HL-60 (cell line): ENCODE measurements around the gene ARMH3.

Experiments used
- DNase-seq, 2 experiments: peaks; one replicate each; pipeline ENCODE4 v3.0.0-alpha.2; 2010 to 2020; ENCODE audit warnings: low read depth in 1 of 2, low spot score in 1 of 2
- H3K27ac ChIP-seq: fragments of 250-450 bp; sonication (Bioruptor Pico); replicated peaks from 2 replicates; pipeline ENCODE4 v1.5.1; 2020; ENCODE audit warnings: mild to moderate bottlenecking, moderate library complexity
- H3K27me3 ChIP-seq: fragments of 250-450 bp; sonication (Bioruptor Pico); 2 replicates; pipeline ENCODE4 v1.5.1; 2021; ENCODE audit warnings: mild to moderate bottlenecking, moderate library complexity; ENCODE audit not compliant: insufficient read depth, poor library complexity, severe bottlenecking
- H3K4me3 ChIP-seq: replicated peaks from 2 replicates; pipeline ENCODE4 v1.5.1; 2011; ENCODE audit warnings: mild to moderate bottlenecking, control low read depth, low read length; ENCODE audit not compliant: insufficient read depth
- CTCF ChIP-seq: IDR thresholded peaks from one replicate; pipeline ENCODE4 v1.5.1; 2011; ENCODE audit warnings: low read length, control low read depth, inconsistent platforms; ENCODE audit not compliant: insufficient read depth
- GABPA ChIP-seq: IDR thresholded peaks from 2 replicates; pipeline ENCODE4 v1.6.1; 2012; ENCODE audit warnings: low read depth
- POLR2AphosphoS5 ChIP-seq: IDR thresholded peaks from 2 replicates; pipeline ENCODE4 v1.6.1; 2012; ENCODE audit warnings: low read depth
- REST ChIP-seq: IDR thresholded peaks from 2 replicates; pipeline ENCODE4 v1.6.1; 2012; ENCODE audit warnings: low read depth; ENCODE audit not compliant: insufficient replicate concordance
- SPI1 ChIP-seq: IDR thresholded peaks from 2 replicates; pipeline ENCODE4 v1.6.1; 2012; ENCODE audit warnings: low read depth, mild to moderate bottlenecking, borderline replicate concordance

Gene ARMH3

DNA sequence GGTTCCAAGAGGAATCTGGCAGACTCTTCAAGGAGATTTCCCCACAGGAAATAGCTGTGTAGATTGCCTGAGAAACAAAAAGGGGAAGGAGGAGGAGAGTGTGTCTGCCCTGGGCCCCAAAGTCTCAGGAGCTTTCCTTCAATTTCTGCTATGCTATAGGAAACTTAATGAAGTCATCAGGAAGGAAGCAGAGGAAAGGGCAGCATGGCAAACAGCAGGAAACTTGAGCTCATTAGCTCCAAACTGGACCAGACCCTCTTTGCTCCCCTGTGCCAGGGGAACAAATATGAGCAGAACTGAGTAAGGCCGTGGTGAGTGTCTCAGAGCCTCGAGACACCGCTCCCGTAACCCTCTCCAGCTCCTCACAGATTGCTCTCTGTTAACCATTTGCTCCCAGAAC is 207.6 kb downstream of the ARMH3 start:
- peak in 1 of 2 experiments; percentile 60 for DNase-seq
- peak overlapping the region; percentile 76 for H3K27ac ChIP-seq

DNA sequence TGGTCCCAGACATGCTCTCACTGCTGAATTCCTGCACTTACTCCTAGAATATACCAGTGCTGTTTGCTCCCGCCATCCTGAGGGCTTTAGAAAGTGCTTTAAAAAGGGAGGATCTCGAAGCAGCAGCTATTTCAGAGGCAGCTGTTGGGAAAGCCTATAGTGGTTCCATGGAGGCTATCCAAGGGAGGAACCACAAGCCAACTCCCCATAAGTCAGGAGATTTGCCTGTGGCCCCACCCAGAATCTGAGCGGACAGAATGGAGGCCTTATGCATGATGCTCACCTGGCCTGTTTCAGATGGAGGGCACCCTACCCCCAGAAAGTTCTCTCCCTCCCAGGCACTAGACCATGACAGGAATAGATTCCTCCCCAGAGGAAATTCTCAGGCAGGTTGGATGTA is 210.1 kb downstream of the ARMH3 start:
- DNase-seq = no peak
- Histone ChIP-seq H3K4me3 (no peak overlapping the region), H3K27me3 (no peaks in the 10 kb centered on the region), H3K27ac (no peak overlapping the region)
- TF ChIP-seq POLR2AphosphoS5 (no peak), REST (no peak), CTCF (no peak), SPI1 (no peak), GABPA (no peak)

More for the DNA sequence above, 207.6 kb downstream of the ARMH3 start:
- H3K27me3 ChIP-seq = no peaks in the 10 kb centered on the region
- no peak for TF ChIP-seq REST
- peak; percentile 63 for TF ChIP-seq SPI1
- no peak for TF ChIP-seq POLR2AphosphoS5
- no peak; the same call in 1 of the 2 replicates for TF ChIP-seq GABPA
- no peak for TF ChIP-seq CTCF
- no peak overlapping the region for H3K4me3 ChIP-seq

GRCh38 chr10:101843032-101844021 is 212.6 kb downstream of the ARMH3 start, which contains the start of gene KCNIP2:
KCNIP2 (minus strand) TSS chr10:101843800; CDS start chr10:101843568, 232 bp downstream.
- Histone ChIP-seq H3K4me3 (peak within 1 kb of the TSS; percentile 47), H3K27ac (no peak within 1 kb of the TSS; the same call in 1 of the 2 replicates), H3K27me3 (no peaks in the 10 kb centered on the region)
- TF ChIP-seq SPI1 = peak; percentile 17; the same call in 1 of the 2 replicates
- TF ChIP-seq REST = no peak
- no peak for TF ChIP-seq GABPA
- TF ChIP-seq POLR2AphosphoS5 = no peak
- peak; percentile 27 for TF ChIP-seq CTCF
- DNase-seq = peak in 1 of 2 experiments; percentile 80
